ENCODE measurements around the gene NDUFA13. TPM values are rescaled to one million over a fixed set of nuclear protein-coding genes. Genes with fewer than 3 reads are reported as not detected.
"Not testable (repeated sequence)": the region's sequence is repeated elsewhere in the genome, so short reads cannot be mapped to it uniquely, and the experiment has no call there.

Gene NDUFA13
- total RNA-seq: 119 and 172 TPM in 2 replicates
- 806 and 843 TPM in 2 replicates for polyA plus RNA-seq

DNA sequence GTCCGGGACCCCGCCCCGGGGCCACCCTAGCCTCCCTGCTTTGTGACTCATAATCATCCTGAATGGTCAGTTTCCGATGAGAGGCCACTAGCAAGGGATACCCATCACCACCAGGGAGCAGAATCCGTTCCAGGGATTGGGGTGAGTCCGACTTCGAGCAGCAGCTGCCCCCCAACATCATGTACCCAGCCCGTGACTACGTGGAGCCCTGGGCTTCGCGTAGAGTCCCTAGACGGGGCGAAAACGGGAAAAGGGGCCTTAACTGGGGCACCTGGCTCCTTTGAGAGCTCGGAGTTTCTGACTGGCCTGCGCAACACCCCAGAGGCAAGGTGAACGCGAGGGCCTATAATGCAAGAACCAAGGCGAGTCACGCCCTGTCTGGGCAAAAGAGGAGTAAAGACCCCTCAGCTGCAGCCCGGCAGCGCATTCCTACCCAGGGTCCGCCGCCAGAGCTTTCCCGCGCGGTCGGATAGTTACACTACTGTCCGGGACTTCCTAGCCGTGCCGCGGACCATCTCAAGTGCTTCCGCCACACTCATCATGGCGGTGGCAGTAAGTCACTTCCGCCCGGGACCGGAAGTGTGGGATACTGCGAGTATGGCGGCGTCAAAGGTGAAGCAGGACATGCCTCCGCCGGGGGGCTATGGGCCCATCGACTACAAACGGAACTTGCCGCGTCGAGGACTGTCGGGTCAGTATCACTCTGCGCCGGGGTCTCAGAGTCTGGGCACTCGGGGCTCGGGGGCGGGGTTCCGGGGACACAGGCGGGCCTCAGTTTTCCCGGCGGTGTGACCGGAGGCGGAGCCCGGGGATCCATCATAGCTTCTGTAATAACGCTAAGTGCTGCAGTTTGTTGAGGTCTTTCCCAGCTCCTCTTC, at the start of gene NDUFA13:
TSS of gene NDUFA13 (plus strand) at position 584 of the 878 bp plus-strand sequence. CDS start at position 598, 14 bp downstream.
- peaks cover 2% of the 10 kb centered on the region for H3K36me3 ChIP-seq
- H3K4me1 ChIP-seq (ENCODE audit: low read depth): peaks cover 4% of the 10 kb centered on the region
- TF ChIP-seq, protein P1, sequence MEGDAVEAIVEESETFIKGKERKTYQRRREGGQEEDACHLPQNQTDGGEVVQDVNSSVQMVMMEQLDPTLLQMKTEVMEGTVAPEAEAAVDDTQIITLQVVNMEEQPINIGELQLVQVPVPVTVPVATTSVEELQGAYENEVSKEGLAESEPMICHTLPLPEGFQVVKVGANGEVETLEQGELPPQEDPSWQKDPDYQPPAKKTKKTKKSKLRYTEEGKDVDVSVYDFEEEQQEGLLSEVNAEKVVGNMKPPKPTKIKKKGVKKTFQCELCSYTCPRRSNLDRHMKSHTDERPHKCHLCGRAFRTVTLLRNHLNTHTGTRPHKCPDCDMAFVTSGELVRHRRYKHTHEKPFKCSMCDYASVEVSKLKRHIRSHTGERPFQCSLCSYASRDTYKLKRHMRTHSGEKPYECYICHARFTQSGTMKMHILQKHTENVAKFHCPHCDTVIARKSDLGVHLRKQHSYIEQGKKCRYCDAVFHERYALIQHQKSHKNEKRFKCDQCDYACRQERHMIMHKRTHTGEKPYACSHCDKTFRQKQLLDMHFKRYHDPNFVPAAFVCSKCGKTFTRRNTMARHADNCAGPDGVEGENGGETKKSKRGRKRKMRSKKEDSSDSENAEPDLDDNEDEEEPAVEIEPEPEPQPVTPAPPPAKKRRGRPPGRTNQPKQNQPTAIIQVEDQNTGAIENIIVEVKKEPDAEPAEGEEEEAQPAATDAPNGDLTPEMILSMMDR (IDR thresholded peaks at IDR 0.05; ENCODE audit: low read depth, low read length): peak; percentile 30
- peak within 1 kb of the TSS; percentile 64 for H3K27ac ChIP-seq
- no peaks in the 10 kb centered on the region for H3K9me3 ChIP-seq (ENCODE audit: low read depth)
- H3K4me3 ChIP-seq: peak within 1 kb of the TSS; percentile 66
- H3K27me3 ChIP-seq: no peaks in the 10 kb centered on the region
- peak; percentile 91 to 94 for DNase-seq (ENCODE audit: low read depth in 1 of 2, low spot score in 1 of 2)

DNA sequence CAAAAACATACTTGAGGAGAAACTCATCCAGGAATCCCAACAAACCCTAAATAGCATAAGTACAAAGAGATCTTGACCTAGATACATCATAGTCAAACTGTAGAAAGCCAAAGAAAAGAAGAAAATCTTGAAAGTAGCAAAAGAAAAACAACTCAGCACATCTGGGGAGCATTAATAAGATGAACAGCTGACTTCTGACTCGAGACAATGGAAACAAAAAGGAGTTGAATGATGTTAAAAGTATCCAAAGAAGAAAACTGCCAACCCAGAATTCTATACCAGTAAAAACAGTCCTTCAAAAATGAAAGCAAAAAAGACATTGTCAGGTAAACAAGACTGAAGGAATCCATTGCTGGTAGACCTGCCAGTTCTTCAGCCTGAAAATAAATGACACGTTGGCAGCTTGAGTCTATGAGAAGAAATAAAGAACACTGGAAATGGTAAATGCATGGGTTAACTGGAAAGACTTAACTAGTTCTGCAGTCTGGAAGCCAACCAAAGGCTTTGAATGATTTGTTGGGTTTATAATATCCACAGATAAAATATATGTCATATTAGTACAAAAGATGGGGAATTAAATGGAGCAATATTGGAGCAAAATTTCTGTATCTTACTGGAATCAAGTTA, 47.5 kb upstream of the NDUFA13 start:
- no peak overlapping the region for H3K27ac ChIP-seq
- TF ChIP-seq, protein P1 (IDR thresholded peaks at IDR 0.05; ENCODE audit: low read depth, low read length): no peak
- H3K4me1 ChIP-seq (ENCODE audit: low read depth): peaks cover 17% of the 10 kb centered on the region
- H3K4me3 ChIP-seq: no peak overlapping the region
- no peaks in the 10 kb centered on the region for H3K27me3 ChIP-seq
- H3K9me3 ChIP-seq (ENCODE audit: low read depth): no peaks in the 10 kb centered on the region
- no peak for DNase-seq (ENCODE audit: low read depth in 1 of 2, low spot score in 1 of 2)
- no peaks in the 10 kb centered on the region for H3K36me3 ChIP-seq

- Histone ChIP-seq H3K4me3 (no peak overlapping the region), H3K27me3 (no peaks in the 10 kb centered on the region), H3K27ac (no peak overlapping the region), H3K9me3 (ENCODE audit: low read depth) (no peaks in the 10 kb centered on the region), H3K4me1 (ENCODE audit: low read depth) (no peaks in the 10 kb centered on the region), H3K36me3 (no peaks in the 10 kb centered on the region)
- TF ChIP-seq, protein P1 (IDR thresholded peaks at IDR 0.05; ENCODE audit: low read depth, low read length): no peak
- DNase-seq (ENCODE audit: low read depth in 1 of 2, low spot score in 1 of 2): no peak
These were observed 45.4 kb upstream of the NDUFA13 start for GRCh38 chr19:19470579-19470978.

DNA sequence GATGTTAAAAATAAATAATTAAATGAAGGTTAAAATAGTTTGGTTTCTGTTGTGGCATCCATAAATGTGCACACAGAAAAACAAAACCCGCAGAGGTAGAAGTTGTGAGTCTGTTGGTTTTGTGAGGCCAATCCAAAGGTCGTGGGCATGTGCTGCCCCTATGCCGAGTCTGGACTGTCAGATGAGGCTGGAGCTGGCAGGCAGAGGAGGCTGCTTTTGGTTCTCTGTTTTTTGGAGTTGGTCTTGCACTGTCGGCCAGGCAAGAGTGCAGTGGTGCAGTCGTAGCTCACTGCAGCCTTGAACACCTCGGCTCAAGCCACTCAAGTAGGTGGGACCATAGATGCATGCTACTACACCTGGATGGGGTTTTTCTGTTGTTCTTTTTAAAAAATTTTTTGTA, 44.3 kb upstream of the NDUFA13 start:
- DNase-seq (ENCODE audit: low read depth in 1 of 2, low spot score in 1 of 2): no peak
- TF ChIP-seq, protein P1 (IDR thresholded peaks at IDR 0.05; ENCODE audit: low read depth, low read length): no peak

GRCh38 chr19:19472106-19472505, 43.9 kb upstream of the NDUFA13 start:
- H3K9me3 ChIP-seq (ENCODE audit: low read depth); H3K27ac ChIP-seq; H3K36me3 ChIP-seq; H3K4me3 ChIP-seq; DNase-seq (ENCODE audit: low read depth in 1 of 2, low spot score in 1 of 2); H3K4me1 ChIP-seq (ENCODE audit: low read depth); H3K27me3 ChIP-seq: not testable (repeated sequence)

More for the DNA sequence above, 44.3 kb upstream of the NDUFA13 start:
- Histone ChIP-seq H3K27me3 (no peaks in the 10 kb centered on the region), H3K4me1 (ENCODE audit: low read depth) (no peaks in the 10 kb centered on the region), H3K27ac (no peak overlapping the region), H3K36me3 (no peaks in the 10 kb centered on the region), H3K9me3 (ENCODE audit: low read depth) (no peaks in the 10 kb centered on the region), H3K4me3 (no peak overlapping the region)

All from cardiac muscle cell (in vitro differentiated cells and primary cell).